ENCODE measurements around the gene MEF2C.

Gene MEF2C

GRCh38 chr5:88746438-88746882 lies 136.5 kb downstream of the MEF2C start:
- DNase-seq: no peak

- no peak for DNase-seq
Measured at GRCh38 chr5:88745093-88745696, 137.8 kb downstream of the MEF2C start.

- peak; percentile 4 for DNase-seq
Measured at GRCh38 chr5:88743231-88743834, 139.7 kb downstream of the MEF2C start.

GRCh38 chr5:88741964-88742363 lies 141.0 kb downstream of the MEF2C start:
- DNase-seq: no peak

GRCh38 chr5:88740604-88741185 lies 142.3 kb downstream of the MEF2C start:
- peak; percentile 59 for DNase-seq

GRCh38 chr5:88736494-88736893 lies 146.5 kb downstream of the MEF2C start:
- DNase-seq: no peak

GRCh38 chr5:88734983-88735382 lies 148.0 kb downstream of the MEF2C start:
- DNase-seq: no peak

GRCh38 chr5:88734191-88734640 lies 148.8 kb downstream of the MEF2C start:
- DNase-seq: no peak

- DNase-seq: no peak
Measured at GRCh38 chr5:88732862-88733261, 150.1 kb downstream of the MEF2C start.

- peak; percentile 39 for DNase-seq
Measured at GRCh38 chr5:88732181-88732633, 150.8 kb downstream of the MEF2C start.

- no peak for DNase-seq
Measured at GRCh38 chr5:88729829-88730182, 153.2 kb downstream of the MEF2C start.

- peak; percentile 73 for DNase-seq
Measured at GRCh38 chr5:88729084-88729828, 153.7 kb downstream of the MEF2C start.

- DNase-seq: peak; percentile 20
Measured at GRCh38 chr5:88727705-88728313, 155.2 kb downstream of the MEF2C start.

- DNase-seq: no peak
Measured at GRCh38 chr5:88725454-88725853, 157.5 kb downstream of the MEF2C start.

- no peak for DNase-seq
Measured at GRCh38 chr5:88724201-88724600, 158.8 kb downstream of the MEF2C start.

GRCh38 chr5:88722546-88723073 lies 160.4 kb downstream of the MEF2C start:
- DNase-seq: no peak

- DNase-seq: no peak
Measured at GRCh38 chr5:88719434-88719833, 163.6 kb downstream of the MEF2C start.

GRCh38 chr5:88718736-88719135 lies 164.2 kb downstream of the MEF2C start:
- DNase-seq: no peak

GRCh38 chr5:88716101-88716500 lies 166.9 kb downstream of the MEF2C start:
- no peak for DNase-seq

- DNase-seq: no peak
Measured at GRCh38 chr5:88715503-88715902, 167.5 kb downstream of the MEF2C start.

GRCh38 chr5:88713818-88714217 lies 169.2 kb downstream of the MEF2C start:
- no peak for DNase-seq

- no peak for DNase-seq
Measured at GRCh38 chr5:88708682-88709398, 174.1 kb downstream of the MEF2C start.

All from fibroblast of skin of right quadriceps (primary cell).